ENCODE measurements around the gene C16orf96. TPM values are rescaled to one million over a fixed set of nuclear protein-coding genes. Genes with fewer than 3 reads are reported as not detected.

C16orf96 gene
- total RNA-seq, 4 donors from 2014 or later = 0.04 to 0.19 (median 0.06) TPM; not detected in 1

GRCh38 chr16:4648917-4649316 is 92.8 kb downstream of the C16orf96 start:
- intact Hi-C loops (cut with DNase I) = no loop called here
- TF ChIP-seq, protein P1, sequence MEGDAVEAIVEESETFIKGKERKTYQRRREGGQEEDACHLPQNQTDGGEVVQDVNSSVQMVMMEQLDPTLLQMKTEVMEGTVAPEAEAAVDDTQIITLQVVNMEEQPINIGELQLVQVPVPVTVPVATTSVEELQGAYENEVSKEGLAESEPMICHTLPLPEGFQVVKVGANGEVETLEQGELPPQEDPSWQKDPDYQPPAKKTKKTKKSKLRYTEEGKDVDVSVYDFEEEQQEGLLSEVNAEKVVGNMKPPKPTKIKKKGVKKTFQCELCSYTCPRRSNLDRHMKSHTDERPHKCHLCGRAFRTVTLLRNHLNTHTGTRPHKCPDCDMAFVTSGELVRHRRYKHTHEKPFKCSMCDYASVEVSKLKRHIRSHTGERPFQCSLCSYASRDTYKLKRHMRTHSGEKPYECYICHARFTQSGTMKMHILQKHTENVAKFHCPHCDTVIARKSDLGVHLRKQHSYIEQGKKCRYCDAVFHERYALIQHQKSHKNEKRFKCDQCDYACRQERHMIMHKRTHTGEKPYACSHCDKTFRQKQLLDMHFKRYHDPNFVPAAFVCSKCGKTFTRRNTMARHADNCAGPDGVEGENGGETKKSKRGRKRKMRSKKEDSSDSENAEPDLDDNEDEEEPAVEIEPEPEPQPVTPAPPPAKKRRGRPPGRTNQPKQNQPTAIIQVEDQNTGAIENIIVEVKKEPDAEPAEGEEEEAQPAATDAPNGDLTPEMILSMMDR (IDR thresholded peaks at IDR 0.05) = no peak
- no peak for TF ChIP-seq POLR2A (IDR thresholded peaks at IDR 0.05)
- Histone ChIP-seq H3K27me3 (no peaks in the 10 kb centered on the region), H3K36me3 (peaks cover 4 to 82% (median 17%) of the 10 kb centered on the region in 3 donors), H3K4me3 (no peak overlapping the region), H3K9me3 (no peaks in the 10 kb centered on the region), H3K4me1 (peaks cover 0 to 9% (median 0%) of the 10 kb centered on the region in 3 donors), H3K27ac (no peak overlapping the region)
- DNase-seq = no peak
- WGBS, 2 donors = 95 to 100% methylated on average over 4 to 6 of the region's 13 CpGs

DNA sequence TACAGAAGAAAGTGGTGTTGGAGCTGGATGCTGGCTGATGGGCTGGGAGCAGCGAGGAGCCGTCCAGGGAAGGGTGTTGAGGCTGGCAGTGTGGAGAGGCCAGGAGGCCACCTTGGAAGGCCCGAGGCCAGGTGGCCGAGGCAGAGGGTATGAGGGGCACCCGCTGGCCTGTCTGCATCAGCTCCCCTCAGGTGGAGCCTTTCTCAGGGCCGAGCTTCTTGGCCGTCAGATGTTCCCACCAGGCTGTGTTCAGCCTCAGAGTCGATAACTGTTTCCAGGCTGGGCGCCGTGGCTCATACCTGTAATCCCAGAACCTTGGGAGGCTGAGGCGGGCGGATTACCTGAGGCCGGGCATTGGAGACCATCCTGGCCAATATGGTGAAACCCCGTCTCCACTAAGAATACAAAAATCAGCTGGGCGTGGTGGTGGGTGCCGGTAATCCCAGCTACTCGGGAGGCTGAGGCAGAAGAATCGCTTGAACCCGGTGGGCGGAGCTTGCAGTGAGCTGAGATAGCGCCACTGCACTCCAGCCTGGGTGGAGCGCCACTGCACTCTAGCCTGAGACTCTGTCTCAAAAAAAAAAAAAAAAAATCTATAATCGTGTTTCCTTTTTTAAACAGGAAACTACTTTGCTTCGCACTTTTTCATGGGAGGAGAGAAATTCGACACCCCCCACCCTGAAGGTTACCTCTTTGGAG is 93.8 kb downstream of the C16orf96 start:
- TF ChIP-seq, protein P1 (IDR thresholded peaks at IDR 0.05) = no peak
- no peak for TF ChIP-seq POLR2A (IDR thresholded peaks at IDR 0.05)
- WGBS, 2 donors = 85 to 87% methylated on average over 10 to 21 of the region's 25 CpGs
- Histone ChIP-seq H3K9me3 (no peaks in the 10 kb centered on the region), H3K27me3 (no peaks in the 10 kb centered on the region), H3K4me3 (no peak overlapping the region), H3K4me1 (peaks cover 0 to 9% (median 0%) of the 10 kb centered on the region in 3 donors), H3K36me3 (peaks cover 4 to 87% (median 17%) of the 10 kb centered on the region in 3 donors), H3K27ac (no peak overlapping the region)
- intact Hi-C loops (cut with DNase I) = no loop called here
- no peak for DNase-seq

Small RNAs within 50 kb of the gene (small RNA-seq; reads per million reads assigned to genes)
- 0 reads per million in 4 donors for gene RN7SL850P

Other genes starting within 250 kb of the C16orf96 start
- gene GLIS2, start 240.3 kb upstream of the C16orf96 start, total RNA-seq = 1 to 10 TPM in 1 of 4 donors, under 1 TPM in 3; 0.30 to 1.7 (median 0.67) TPM
- gene PAM16, start 205.0 kb upstream of the C16orf96 start, total RNA-seq = 10 to 100 TPM; 29.5 to 40.8 (median 33.2) TPM
- gene VASN, start 184.5 kb upstream of the C16orf96 start, total RNA-seq = 10 to 100 TPM in 3 of 4 donors, 1 to 10 TPM in 1; 9.2 to 20.2 (median 14.2) TPM
- 10 to 100 TPM; 15.8 to 25.9 (median 17.8) TPM for gene CORO7, start 139.7 kb upstream of the C16orf96 start, total RNA-seq
- gene DNAJA3, start 130.5 kb upstream of the C16orf96 start, total RNA-seq = 10 to 100 TPM; 45.2 to 59.1 (median 49.1) TPM
- gene NMRAL1, start 81.7 kb upstream of the C16orf96 start, total RNA-seq = 10 to 100 TPM; 25.4 to 55.5 (median 34.9) TPM
- 10 to 100 TPM; 46.9 to 94.0 (median 75.0) TPM for gene HMOX2, start 79.9 kb upstream of the C16orf96 start, total RNA-seq
- gene CDIP1, start 17.6 kb upstream of the C16orf96 start, total RNA-seq = 10 to 100 TPM; 10.2 to 26.5 (median 16.5) TPM
- gene UBALD1, start 58.5 kb downstream of the C16orf96 start, total RNA-seq = 10 to 100 TPM in 1 of 4 donors, 1 to 10 TPM in 3; 5.9 to 17.0 (median 9.6) TPM
- gene MGRN1, start 68.5 kb downstream of the C16orf96 start, total RNA-seq = 10 to 100 TPM; 15.8 to 25.6 (median 22.0) TPM
- gene NUDT16L1, start 137.2 kb downstream of the C16orf96 start, total RNA-seq = 10 to 100 TPM; 18.5 to 27.8 (median 21.0) TPM
- 10 to 100 TPM in 2 of 4 donors, 1 to 10 TPM in 2; 9.4 to 22.7 (median 11.5) TPM for gene ANKS3, start 177.9 kb downstream of the C16orf96 start, total RNA-seq
- gene DNAAF8, start 178.2 kb downstream of the C16orf96 start, total RNA-seq = under 1 TPM in 3 of 4 donors, not detected in 1; 0.21 to 0.42 (median 0.38) TPM
- 1 to 10 TPM; 4.5 to 9.7 (median 8.4) TPM for gene ZNF500, start 210.8 kb downstream of the C16orf96 start, total RNA-seq
- gene SEPTIN12, start 232.0 kb downstream of the C16orf96 start, total RNA-seq = not detected
- gene SMIM22, start 239.0 kb downstream of the C16orf96 start, total RNA-seq = 10 to 100 TPM in 1 of 4 donors, 1 to 10 TPM in 2, not detected in 1; 4.8 to 10.2 (median 5.2) TPM
- gene ROGDI, start 246.3 kb downstream of the C16orf96 start, total RNA-seq = 10 to 100 TPM; 16.4 to 35.8 (median 31.6) TPM